GM12878 (cell line): ENCODE measurements around the gene HYPK. TPM values are rescaled to one million over a fixed set of nuclear protein-coding genes. Genes with fewer than 3 reads are reported as not detected.

Source experiments
- ATF2 ChIP-seq: IDR thresholded peaks from 2 replicates; pipeline ENCODE4 v1.6.1; 2012; ENCODE audit warnings: low read length, inconsistent platforms
- ELK1 ChIP-seq: IDR thresholded peaks from 2 replicates; pipeline ENCODE4 v1.6.1; 2012; ENCODE audit warnings: low read depth, low read length, improper control_type of control experiment
- EZH2 ChIP-seq: IDR thresholded peaks from 2 replicates; pipeline ENCODE4 v1.6.1; 2012; ENCODE audit warnings: low read depth, mild to moderate bottlenecking, control low read depth, inconsistent platforms, low read length, borderline replicate concordance; ENCODE audit not compliant: control insufficient read depth
- IRF5 ChIP-seq: fragments of 450-650 bp; IDR thresholded peaks from 2 replicates; pipeline ENCODE4 v1.6.1; 2017; ENCODE audit warnings: borderline replicate concordance
- KLF5 ChIP-seq: fragments of 450-650 bp; IDR thresholded peaks from 2 replicates; pipeline ENCODE4 v1.6.1; 2014; ENCODE audit warnings: mild to moderate bottlenecking; ENCODE audit not compliant: partially characterized antibody
- NFIC ChIP-seq: IDR thresholded peaks from 2 replicates; pipeline ENCODE4 v1.6.1; 2012; ENCODE audit warnings: low read depth, mild to moderate bottlenecking, inconsistent platforms, low read length, moderate library complexity
- PBX3 ChIP-seq: IDR thresholded peaks from 2 replicates; pipeline ENCODE4 v1.6.1; 2011; ENCODE audit warnings: mild to moderate bottlenecking, low read depth, low read length, moderate library complexity; ENCODE audit not compliant: insufficient replicate concordance
- RAD21 ChIP-seq: IDR thresholded peaks from 2 replicates; pipeline ENCODE4 v1.6.1; 2011; ENCODE audit warnings: mild to moderate bottlenecking, low read depth, low read length, moderate library complexity; ENCODE audit not compliant: insufficient read depth
- REST ChIP-seq: IDR thresholded peaks from 2 replicates; pipeline ENCODE4 v1.6.1; 2012; ENCODE audit warnings: mild to moderate bottlenecking, low read depth, low read length
- SRF ChIP-seq, 2 experiments: IDR thresholded peaks; 2 replicates each; pipeline ENCODE4 v1.6.1; 2011; ENCODE audit warnings: low read depth in 2 of 2, low read length in 2 of 2, mild to moderate bottlenecking in 1 of 2, moderate library complexity in 1 of 2
- TCF3 ChIP-seq: IDR thresholded peaks from 2 replicates; pipeline ENCODE4 v1.6.1; 2012; ENCODE audit warnings: low read depth, mild to moderate bottlenecking, low read length, borderline replicate concordance; ENCODE audit not compliant: insufficient read depth
- TCF7 ChIP-seq: IDR thresholded peaks from 2 replicates; pipeline ENCODE4 v1.6.1; 2014; ENCODE audit warnings: antibody characterized with exemption, borderline replicate concordance
- ZBTB40 ChIP-seq: fragments of 450-650 bp; IDR thresholded peaks from 2 replicates; pipeline ENCODE4 v1.6.1; 2016; ENCODE audit warnings: mild to moderate bottlenecking, moderate library complexity, borderline replicate concordance
- ZNF384 ChIP-seq: IDR thresholded peaks from 2 replicates; pipeline ENCODE4 v1.6.1; 2012; ENCODE audit warnings: low read depth, mild to moderate bottlenecking, low read length, improper control_type of control experiment, borderline replicate concordance
- polyA plus RNA-seq, 11 experiments: library from polyadenylated mRNA; depleted of rRNA in 4 of 11; unstranded in 6 of 11; stranded (reverse) in 5 of 11; fragments of >200 nt; fragmentation: Nextera tagmentation in 4 of 11; fragmentation: Illumina TruSeq in 1 of 11; extraction: Ambion mirVana in 4 of 11; extraction: Trizol in 1 of 11; gene quantifications; 1 replicate in 1 of 11; 2 replicates in 10 of 11; pipeline versions ENCODE4 v1.2.1 to v1.2.3, GENCODE V29; 2011 to 2016; ENCODE audit warnings: inconsistent platforms in 2 of 11, missing spikeins in 2 of 11, low read depth in 1 of 11
- total RNA-seq, 4 experiments: library from RNA; depleted of rRNA in 3 of 4; stranded (reverse); fragments of >200 nt in 3 of 4; fragmentation: Illumina TruSeq in 1 of 4; extraction: Trizol in 1 of 4; gene quantifications; 2 replicates each; pipeline versions ENCODE4 v1.2.1 to v1.2.3, GENCODE V29; 2013 to 2021

Gene HYPK
- total and polyA plus RNA-seq, 10 of the 15 experiments (the other 5 are each of a cell fraction or from before 2014, with no cell fraction given), result 8.0 to 38.4 (median 17.5) TPM

GRCh38 chr15:43791993-43792760, 8.2 kb upstream of the HYPK start, which contains the start of gene SERF2 (continued):
- TF ChIP-seq REST (no peak), KLF5 (no peak), TCF7 (no peak), ZBTB40 (no peak), SRF (IDR thresholded peaks at IDR 0.05; ENCODE audit: low read depth in 2 of 2, low read length in 2 of 2) (no peak), NFIC (no peak), IRF5 (no peak), EZH2 (no peak), ATF2 (peak; percentile 73), TCF3 (no peak; the same call in 1 of the 2 replicates), RAD21 (no peak), ZNF384 (no peak), PBX3 (no peak), ELK1 (no peak; the same call in 1 of the 2 replicates)
